Measurements from ENCODE around the gene TBCCD1. TPM values are rescaled to one million over a fixed set of nuclear protein-coding genes. Genes with fewer than 3 reads are reported as not detected.

TBCCD1 gene
- total RNA-seq, 2 donors from 2014 or later = 4.0 to 14.0 TPM

DNA sequence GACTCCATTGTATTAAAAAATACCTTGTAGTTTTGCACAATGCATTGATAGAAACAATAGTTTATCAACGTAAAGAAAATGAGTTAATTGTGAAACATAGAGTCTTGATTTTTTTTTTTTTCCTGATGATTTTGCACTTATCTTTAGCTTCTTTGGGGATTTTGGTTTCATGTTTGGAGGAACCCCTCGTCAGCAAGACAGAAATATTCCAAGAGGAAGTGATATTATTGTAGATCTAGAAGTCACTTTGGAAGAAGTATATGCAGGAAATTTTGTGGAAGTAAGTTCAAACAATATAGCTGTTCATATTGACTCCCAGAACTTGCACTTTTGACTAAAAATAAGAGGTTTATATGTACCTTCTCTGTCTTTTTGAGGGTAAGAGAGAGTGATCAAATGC is 10.4 kb upstream of the TBCCD1 start:
- WGBS, 2 donors = 68 to 69% methylated on average over 2 of the region's 2 CpGs
- H3K36me3 ChIP-seq (replicated peaks in 1 of 2; ENCODE audit: insufficient read depth in 1 of 2, low read depth in 2 of 2) = peaks cover 0 to 15% of the 10 kb centered on the region in 2 donors
- no peak for ATAC-seq
- H3K9me3 ChIP-seq = no peaks in the 10 kb centered on the region
- peaks cover 8% of the 10 kb centered on the region for H3K4me1 ChIP-seq
- TF ChIP-seq, protein P1, sequence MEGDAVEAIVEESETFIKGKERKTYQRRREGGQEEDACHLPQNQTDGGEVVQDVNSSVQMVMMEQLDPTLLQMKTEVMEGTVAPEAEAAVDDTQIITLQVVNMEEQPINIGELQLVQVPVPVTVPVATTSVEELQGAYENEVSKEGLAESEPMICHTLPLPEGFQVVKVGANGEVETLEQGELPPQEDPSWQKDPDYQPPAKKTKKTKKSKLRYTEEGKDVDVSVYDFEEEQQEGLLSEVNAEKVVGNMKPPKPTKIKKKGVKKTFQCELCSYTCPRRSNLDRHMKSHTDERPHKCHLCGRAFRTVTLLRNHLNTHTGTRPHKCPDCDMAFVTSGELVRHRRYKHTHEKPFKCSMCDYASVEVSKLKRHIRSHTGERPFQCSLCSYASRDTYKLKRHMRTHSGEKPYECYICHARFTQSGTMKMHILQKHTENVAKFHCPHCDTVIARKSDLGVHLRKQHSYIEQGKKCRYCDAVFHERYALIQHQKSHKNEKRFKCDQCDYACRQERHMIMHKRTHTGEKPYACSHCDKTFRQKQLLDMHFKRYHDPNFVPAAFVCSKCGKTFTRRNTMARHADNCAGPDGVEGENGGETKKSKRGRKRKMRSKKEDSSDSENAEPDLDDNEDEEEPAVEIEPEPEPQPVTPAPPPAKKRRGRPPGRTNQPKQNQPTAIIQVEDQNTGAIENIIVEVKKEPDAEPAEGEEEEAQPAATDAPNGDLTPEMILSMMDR (IDR thresholded peaks at IDR 0.05) = no peak
- no peak for TF ChIP-seq POLR2A (IDR thresholded peaks at IDR 0.05)
- no peak overlapping the region for H3K27ac ChIP-seq
- intact Hi-C loops (cut with DNase I) = no loop called here
- DNase-seq = no peak
- no peaks in the 10 kb centered on the region for H3K27me3 ChIP-seq
- H3K4me3 ChIP-seq = no peak overlapping the region

DNA sequence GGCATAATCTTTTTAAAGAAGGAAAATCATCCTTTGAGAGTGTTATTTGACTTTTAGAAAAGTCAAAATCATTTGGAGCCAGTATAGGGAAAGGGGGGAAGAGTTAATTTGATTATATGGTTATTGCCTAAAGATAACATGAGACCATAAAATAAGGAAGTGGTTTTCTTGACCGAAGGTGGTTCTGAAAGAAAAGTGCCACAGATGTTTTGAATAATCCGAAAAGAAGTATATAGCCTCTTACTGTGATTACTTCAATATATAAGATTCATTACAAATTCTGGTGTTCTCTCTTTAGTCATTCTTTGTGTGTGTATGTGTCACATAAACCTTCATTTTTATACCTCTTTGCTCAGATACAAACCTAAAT is 4.5 kb upstream of the TBCCD1 start:
- Histone ChIP-seq H3K27me3 (no peaks in the 10 kb centered on the region), H3K4me3 (peak overlapping the region; percentile 89 to 99), H3K27ac (no peak overlapping the region), H3K36me3 (replicated peaks in 1 of 2; ENCODE audit: insufficient read depth in 1 of 2, low read depth in 2 of 2) (peaks cover 0 to 2% of the 10 kb centered on the region in 2 donors), H3K9me3 (no peaks in the 10 kb centered on the region), H3K4me1 (peaks cover 35% of the 10 kb centered on the region)
- no peak for DNase-seq
- ATAC-seq = no peak
- intact Hi-C loops (cut with DNase I) = no loop called here
- WGBS, 2 donors = 30 to 45% methylated on average over 2 of the region's 2 CpGs
- TF ChIP-seq, protein P1 (IDR thresholded peaks at IDR 0.05) = no peak
- TF ChIP-seq POLR2A (IDR thresholded peaks at IDR 0.05) = no peak

DNA sequence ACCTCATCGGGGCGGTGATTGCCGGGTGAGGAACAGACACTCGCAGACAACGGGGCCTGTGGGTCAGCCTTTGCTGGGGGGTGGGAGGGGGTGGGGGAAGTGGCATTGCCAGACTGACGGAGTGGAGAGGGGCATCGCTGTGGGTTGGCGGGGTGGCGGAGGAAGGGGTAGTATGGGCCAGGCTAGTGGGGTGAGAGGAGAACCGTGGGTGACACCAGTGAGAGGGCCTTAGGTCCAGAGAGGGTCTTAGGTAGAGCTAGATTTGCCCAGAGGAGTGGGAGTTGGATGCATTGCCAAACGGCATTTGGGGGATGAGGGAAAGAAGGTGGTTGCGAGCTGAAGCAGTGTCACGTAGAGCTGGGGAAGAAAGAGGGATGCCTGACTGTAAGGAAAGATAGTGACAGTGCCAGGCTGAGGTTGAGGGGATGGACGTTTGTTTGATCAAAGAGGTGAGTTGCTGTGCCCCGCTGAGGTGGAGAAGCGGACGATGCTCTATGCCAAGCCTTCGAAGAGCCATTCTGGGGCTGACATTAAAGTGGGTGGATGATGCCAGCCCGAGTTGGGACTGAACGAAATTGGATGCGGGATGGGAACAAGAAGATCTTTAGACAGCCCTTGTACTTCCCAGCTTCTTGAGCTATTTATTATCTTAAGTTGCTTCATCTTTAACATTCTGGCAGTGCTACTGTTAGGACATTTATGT is 4.0 kb upstream of the TBCCD1 start:
- intact Hi-C loops (cut with DNase I) = no loop called here
- DNase-seq (no peak), ATAC-seq (no peak)
- H3K27me3 ChIP-seq = no peaks in the 10 kb centered on the region
- WGBS, 2 donors = 2 to 5% methylated on average over 21 of the region's 21 CpGs
- TF ChIP-seq, protein P1 (IDR thresholded peaks at IDR 0.05) = no peak
- no peak for TF ChIP-seq POLR2A (IDR thresholded peaks at IDR 0.05)
- peaks cover 40% of the 10 kb centered on the region for H3K4me1 ChIP-seq
- H3K9me3 ChIP-seq = no peaks in the 10 kb centered on the region
- peak overlapping the region; percentile 84 to 98 (median 96) for H3K27ac ChIP-seq
- peak overlapping the region; percentile 89 to 99 for H3K4me3 ChIP-seq
- H3K36me3 ChIP-seq (replicated peaks in 1 of 2; ENCODE audit: insufficient read depth in 1 of 2, low read depth in 2 of 2) = peaks cover 0 to under 1% of the 10 kb centered on the region in 2 donors

DNA sequence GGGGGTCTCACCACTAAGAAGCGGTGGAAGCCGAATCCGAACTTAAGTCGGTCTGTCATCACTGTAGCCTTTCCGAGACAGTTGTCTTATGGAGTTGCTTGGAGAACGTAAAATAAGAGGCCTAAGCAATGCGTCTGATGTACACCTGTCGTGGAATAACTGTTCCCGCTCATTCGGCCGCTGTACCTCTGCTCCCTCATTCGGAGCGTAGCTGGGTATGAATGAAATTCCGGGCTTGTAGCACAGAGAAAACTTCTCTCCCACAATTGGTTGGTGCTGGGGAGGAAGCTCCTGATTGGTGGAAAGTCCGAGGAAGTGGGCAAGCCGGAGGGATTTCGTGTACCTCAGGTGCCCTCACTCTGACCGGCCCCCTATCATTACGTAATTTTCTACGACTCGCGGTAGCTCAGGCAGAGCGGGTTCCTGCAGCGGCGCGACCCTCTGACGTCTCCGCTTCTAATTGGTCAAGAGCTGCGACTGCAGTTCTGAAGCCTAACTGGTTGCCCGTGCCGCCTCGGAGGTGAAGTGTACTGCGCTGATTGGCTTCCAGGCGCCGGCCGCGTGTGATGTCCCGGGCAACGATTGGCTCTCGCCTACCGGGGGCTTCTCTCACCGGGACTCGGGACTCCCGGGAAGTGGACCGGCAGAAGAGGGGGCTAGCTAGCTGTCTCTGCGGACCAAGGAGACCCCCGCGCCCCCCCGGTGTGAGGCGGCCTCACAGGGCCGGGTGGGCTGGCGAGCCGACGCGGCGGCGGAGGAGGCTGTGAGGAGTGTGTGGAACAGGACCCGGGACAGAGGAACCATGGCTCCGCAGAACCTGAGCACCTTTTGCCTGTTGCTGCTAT is 3.2 kb upstream of the TBCCD1 start, which contains the start of gene DNAJB11:
DNAJB11 (plus strand) TSS at position 625 of the 845 bp plus-strand sequence; CDS start at position 803, 178 bp downstream.
- peaks cover 42% of the 10 kb centered on the region for H3K4me1 ChIP-seq
- ATAC-seq (peak; percentile 92), DNase-seq (peak; percentile 99 to 100 (median 99))
- no peaks in the 10 kb centered on the region for H3K27me3 ChIP-seq
- no peaks in the 10 kb centered on the region for H3K9me3 ChIP-seq
- H3K4me3 ChIP-seq = peak within 1 kb of the TSS; percentile 89 to 99
- TF ChIP-seq POLR2A (IDR thresholded peaks at IDR 0.05) = peak; percentile 53 to 95 (median 92)
- TF ChIP-seq, protein P1 (IDR thresholded peaks at IDR 0.05) = peak in 2 of 7 experiments; percentile 17 to 18
- 0 to 1% methylated on average over 18 to 59 of the region's 59 CpGs for WGBS, 2 donors
- H3K27ac ChIP-seq = peak within 1 kb of the TSS; percentile 84 to 98 (median 96)
- intact Hi-C loops (cut with DNase I) = no loop called here
- H3K36me3 ChIP-seq (replicated peaks in 1 of 2; ENCODE audit: insufficient read depth in 1 of 2, low read depth in 2 of 2) = no peaks in the 10 kb centered on the region

Data from body of pancreas (tissue), 4 donors.